Activated gamma-delta T cell (primary cell): Measurements from ENCODE around the gene SDK1.

Experiments used
- DNase-seq: peaks from one replicate; lab custom pipeline; 2025; lab: John Stamatoyannopoulos, UW

Gene SDK1

DNA sequence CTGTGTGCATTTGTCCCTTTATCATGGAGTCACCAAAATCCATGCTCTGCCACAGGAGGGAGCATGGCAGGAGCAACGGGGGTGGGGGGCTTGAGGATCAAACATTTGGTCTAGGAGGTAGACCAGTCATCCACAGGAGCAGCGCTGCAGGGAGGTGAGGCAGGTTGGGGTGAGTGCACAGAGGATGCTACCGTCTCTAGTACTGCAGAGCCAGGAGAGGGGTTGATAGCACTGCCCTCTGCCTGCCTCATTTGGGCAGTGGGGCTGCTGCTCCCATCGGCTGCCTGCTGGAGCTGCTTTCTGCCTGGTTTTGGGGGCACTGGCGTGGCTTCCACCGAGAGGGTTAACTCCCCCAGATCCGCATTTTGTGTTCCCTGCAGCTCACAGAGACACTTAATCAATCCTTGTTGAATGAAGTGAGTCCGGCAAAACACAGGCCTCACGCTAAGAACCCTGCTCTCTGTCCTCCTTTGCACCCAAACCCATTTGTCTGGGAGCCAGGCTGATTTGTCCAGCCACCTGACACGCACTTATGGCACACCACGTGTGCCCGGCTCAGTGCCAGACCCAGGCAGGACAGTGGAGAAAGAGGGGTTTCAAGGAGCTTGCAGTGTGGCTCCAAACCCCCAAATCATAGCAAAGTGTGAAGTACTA, 854.0 kb downstream of the SDK1 start:
- DNase-seq, result no peak

DNA sequence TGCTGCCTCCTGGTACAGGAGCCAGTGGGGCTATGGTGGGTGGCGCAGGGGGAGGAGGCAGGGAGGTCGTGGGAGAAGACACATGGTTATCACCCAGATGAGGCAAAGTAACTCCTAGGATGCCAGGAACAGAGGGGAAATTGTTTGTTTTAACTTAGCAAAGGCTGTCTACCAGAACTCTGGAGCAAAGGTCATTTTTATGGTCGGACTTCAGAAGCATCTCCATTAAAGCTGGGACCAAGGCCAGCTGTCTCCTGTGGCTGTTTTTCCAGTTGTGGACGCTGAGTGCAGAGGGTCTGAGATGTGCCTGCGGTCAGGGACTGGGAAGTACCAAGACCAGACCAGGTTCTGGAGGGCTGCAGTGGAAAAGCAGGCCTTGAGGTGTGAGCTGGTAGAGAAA, 855.1 kb downstream of the SDK1 start:
- no peak for DNase-seq

DNA sequence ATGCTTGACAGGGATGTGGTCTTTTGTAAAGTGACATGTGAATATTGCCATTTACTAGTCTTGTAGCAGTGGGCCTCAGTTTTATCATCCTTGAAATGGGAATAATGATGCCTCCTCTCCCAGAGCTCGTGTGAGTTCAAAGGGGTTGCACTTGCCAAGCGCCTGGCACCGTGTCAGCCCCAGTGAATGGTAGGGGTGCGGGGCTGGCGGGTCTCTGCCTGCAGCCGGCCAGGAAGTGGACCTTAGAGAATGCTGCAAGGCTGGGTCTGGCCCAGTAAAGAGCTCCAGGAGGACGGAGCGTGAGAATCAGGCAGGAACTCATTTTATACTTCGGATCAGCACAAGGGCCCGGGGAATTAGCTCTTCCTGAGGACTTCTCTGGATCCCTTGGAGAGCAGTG, 856.6 kb downstream of the SDK1 start:
- no peak for DNase-seq

DNA sequence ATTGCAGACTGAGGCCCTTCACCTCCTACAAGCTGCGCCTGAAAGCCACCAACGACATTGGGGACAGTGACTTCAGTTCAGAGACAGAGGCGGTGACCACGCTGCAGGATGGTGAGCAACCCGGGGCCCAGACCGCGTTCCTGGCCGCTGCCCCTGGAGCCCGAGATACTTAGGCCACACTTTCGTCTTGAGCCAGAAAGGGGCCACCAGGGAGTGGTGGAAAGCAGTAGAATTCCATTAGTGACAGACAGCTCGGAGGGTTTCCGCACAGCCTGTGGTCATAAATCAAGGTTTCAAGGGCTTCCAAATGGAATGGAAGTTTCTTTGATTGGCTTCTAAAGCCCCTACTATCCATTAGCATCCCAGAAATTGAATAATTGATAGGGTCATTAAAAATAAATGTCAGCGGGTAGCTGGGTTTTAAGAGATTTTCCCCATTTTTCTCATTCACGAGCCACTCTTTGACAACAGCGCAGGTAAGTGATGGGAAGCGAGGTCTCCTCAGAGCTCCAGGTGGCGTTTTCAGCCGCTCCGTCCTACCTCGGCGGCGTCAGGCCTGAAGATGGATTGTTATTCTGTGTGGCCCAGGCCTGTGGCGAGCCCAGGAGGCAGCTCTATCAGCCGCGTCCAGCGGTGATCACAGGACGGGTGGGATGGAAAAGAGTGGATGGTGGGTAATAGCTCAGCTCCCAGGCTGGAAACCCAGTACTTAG, 857.5 kb downstream of the SDK1 start:
- no peak for DNase-seq

DNA sequence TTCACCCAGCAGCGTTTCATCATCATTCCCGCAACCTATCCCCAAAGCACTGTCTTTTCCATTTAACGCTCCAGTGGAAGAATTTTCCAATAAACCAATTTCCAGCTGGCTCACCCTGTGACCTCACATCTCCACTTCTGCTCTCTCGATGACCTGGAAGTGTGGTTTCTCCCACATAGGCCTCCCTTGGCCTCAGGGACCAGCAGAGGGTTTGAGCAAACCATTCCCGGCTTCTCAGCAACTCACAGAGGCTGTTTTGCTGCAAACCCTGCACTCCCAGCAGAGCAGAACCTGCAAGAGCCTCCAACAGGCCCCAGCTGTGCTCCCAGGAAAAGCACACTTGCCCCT, 858.1 kb downstream of the SDK1 start:
- no peak for DNase-seq

DNA sequence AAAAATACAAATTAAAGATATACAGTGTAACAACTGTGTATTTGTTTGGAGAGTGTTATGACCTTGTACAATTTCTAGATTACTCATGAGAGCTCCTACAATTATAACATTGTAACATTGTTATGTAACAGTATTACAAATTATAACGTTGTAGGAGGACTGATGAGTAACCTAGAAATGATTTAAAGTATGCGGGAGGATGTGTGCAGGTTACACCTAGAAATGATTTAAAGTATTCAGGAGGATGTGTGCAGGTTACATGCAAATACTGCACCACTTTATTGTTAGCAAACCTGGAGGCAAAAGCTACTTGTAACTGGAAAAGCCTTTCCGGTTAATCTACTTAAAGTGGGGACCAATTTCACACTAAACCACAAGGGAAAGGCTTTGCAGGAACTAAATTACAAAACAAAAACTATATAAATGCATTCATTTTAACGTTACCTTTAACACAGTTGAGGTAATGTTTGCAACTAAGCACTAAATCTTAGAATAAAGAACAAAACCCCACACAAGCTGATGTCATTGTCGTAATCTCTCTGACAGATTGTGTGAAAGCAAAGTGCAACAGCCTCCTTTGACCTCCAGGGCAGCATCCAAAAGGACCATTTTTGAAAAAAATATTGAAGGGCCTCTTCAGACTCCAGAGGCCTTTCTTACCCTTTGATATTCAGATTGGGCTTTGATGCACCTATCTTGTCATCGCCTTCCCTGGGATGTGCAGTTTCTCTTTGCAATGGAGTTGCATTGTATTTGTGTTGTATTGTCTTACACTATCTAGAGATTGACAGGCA, 858.9 kb downstream of the SDK1 start:
- no peak for DNase-seq

DNA sequence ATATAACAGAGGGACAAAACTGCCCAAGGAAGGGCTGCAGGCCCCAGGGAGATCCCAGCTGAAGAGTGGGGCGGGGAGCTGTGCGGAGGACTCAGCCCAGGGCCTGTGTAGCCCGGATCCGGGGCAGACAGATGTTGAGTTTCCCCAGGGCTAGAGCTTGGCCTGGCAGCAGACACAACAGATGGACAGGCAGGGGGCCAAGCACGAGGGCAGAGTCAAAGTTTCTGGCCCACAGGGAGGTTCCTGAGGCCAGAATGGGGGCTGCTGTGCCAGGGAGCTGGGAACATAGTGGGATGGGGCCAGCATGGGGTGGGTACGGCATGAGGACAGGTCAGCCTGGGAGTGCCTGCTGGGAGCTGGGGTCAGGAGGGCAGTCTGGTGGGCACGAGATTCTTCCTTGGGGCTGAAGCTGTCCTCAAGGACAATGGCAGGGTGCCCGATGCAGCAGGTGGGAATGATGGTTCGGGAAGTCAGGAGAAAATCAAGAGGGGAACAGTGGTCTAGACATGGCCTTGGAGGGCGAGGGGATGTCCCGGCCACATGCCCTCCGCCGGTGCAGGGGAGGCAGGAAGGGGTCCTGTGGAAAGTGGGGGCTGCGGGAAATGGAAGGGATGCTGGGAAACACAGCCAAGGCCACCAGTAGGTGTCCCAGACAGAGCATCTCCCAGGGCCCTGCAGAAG, 862.0 kb downstream of the SDK1 start:
- no peak for DNase-seq

DNA sequence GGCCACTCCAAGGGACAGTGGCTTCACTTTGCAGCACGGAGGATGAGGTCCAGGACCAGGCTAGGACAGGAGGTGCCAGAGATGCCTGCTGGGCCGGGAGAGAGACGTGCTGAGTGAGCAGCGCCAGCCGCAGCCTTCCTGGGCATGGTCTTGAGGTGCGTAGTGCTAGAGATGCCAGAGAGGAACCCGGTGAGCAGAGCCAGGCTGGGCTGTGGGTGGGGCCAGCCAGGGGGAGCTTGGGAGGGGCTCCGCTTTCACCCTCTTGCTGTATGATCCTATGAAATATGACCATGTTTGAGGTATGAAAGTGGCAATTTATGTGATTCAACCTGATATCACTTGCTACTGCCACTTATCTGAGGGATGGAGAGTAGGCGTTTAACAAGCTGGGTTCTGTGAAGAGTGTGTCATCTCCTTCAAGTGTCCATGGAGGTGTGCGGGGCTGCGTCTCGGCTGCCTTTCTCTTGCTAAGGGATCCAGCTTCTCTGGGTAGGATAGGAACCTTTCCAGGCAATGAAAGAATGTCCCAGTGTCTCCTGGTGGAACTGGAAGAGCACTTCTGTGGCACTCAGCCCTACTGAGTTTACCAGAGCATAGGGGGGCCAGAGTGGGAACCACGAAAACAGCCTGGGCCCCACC, 862.6 kb downstream of the SDK1 start:
- DNase-seq, result no peak

DNA sequence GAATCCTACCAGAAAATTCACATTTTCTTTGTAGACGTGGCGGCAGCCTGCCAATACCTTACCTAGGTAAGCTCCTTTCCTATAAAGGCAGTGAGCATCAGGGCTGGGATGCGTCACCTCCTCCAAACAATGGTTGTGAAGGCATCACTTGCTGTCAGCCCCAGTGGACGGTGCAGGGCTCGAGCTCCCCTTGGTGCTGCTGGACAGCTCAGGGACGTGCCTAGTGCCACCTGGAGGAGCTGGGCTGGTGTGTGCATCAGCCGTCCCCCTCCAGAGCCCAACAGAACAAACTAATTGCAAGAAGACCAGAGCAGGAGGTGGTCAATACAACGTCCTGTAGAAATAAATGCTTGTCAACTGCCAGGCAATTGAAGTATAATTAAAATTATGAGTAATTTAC, 863.5 kb downstream of the SDK1 start:
- no peak for DNase-seq

DNA sequence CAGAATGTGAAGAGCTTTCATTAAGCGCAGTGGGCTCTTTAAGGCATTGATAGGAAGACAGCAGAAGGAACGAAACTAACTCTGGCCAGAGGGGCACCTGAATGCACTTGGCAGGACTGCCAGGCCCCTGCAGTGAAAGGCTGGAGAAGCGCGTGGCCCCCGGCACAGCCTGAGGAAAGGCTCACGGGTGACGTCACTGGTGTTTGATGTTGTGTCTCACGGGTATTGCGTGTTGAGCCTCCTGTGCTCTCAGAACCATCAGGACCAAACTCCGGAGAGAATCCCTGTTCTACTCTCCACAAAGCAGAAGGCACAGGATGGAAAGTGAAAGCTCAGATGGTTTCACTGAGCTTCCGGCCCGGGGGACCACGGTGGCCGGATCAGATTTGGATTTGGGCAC, 865.3 kb downstream of the SDK1 start:
- no peak for DNase-seq

DNA sequence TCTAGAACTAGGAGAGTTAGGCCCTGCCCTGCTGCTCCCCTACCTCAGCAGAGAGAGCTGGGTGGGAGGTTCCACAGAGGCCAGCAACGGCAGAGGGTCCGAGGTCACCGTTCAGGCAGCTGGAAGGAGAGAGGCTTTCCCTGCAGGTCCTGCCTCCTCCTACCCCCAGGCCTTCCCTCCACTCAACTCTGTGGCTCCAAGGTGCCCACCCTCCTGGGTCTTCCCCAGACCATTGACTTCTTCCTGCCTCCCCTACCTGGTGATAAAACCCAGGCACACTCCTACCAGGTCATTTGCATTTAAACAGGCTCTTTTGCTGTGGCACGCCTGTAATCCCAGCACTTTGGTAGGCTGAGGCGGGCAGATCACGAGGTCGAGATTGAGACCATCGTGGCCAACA, 865.8 kb downstream of the SDK1 start:
- DNase-seq, result no peak

DNA sequence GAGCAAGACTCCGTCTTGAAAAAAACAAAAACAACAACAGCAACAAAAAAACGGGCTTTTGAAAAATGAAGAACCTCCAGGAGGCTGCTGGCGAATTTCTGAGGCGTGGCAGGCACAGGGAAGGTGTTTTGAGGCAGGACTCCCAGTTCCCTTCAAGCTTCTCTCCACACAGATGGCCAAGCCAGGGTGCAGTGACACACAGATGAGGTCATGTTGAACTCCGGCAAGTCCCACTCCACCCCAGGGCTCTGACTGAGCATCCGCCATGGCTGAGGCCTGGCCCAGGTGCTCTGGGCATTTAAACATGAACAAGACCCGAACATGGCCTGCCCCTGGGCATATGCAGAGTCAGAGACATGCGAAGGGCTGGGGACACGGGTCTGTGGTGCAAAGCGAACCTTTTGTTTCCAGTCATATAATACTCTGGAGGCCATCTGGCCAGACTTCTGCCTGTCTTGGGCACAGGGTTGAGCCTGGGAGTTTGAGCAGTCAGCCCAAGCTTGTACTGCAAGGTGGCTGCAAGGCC, 866.4 kb downstream of the SDK1 start:
- no peak for DNase-seq

DNA sequence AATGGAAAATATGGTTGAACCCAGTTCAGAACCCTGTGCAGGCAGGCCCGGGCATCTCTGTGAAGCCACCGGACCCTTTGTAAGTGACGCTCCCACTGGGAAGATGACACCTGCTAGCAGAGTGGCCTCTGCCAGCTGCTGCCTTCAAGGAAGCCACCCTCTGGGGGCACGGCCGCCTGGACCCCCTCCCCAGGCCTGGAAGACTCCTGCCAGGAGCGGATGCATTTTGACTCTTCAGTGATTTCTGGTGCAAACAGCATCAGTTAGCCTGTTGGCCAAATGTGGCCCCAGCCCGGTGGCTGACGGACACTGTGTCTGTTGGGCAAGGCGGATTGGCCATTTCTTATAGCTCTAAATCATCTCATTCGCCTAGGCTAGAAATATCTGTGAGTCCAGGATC, 867.0 kb downstream of the SDK1 start:
- DNase-seq, result no peak

DNA sequence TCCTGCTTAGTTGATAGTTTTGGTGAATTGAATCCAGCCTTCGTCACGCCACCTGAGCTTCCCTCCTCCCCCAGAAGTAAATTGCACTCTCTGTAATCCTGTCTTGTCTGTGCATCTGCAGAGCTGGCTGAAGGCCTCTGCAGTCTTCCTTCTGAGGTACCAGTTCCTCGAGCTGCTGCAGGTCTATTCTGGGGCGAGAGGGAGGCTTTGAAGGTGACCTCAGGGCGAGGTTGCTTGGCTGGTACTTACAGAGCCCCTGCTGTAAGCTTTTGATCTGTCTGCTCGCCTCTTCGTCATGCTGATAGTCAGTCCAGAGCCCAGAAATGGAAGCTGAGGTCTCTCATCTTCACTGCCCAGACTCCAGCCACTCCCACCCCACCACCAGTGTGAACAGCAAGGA, 867.5 kb downstream of the SDK1 start:
- no peak for DNase-seq

DNA sequence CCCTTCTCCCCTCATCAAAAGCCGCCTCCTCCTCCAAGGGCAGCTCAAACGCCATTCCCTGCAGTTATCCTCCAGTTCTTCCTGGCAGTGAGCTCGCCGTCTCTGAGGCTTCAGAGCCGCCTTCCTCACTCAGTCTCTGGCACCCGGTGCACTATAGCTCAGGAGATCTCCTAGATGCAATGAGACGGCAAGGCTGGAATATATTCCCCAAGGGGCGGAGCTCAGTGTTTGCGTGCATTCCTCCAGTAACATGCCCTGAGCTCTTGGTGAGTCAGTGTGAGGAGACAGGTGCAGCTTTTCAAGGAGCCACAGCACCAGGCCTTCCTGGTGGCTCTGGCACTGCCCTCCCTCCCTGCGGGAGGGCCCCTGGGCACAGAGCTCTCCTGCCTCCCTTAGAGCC, 868.4 kb downstream of the SDK1 start:
- no peak for DNase-seq

DNA sequence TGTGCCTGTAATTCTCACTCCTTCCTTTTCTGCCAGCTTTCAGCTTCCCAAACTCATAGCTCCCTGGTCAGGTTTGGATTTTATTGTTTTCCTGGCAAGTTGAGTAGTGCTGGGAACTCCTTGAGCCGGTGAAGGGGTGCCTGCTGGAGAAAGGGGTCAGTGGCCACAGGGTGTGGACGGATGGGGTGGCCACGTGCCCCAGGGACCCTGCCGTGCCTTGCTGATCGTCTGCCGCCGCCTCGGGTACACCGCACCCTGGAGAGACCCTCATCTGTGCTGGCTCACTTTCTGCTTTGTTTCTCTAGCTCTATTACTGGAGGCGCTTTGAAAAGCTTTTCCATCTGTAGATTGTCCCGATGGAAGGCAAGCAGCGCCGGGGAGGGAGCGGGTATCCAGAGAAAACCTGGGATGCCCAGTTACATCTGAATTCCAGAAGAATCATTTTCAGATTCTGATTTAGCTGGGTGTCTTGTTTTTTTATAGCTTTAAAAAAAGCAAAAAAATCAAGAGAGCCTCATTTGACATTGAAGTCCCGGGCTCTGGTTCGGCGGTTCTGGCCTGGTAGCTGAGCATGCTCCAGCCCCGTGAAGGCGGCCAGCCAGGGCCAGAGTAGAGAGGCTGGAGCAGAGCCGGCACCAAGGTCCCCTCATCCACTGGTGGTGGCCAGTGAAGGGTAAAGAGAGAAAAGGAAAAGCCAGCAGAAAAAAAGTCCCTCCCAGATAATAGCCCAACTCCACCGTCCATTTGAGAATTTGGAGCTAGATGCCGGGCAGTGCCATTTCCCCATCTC, 870.1 kb downstream of the SDK1 start:
- DNase-seq, result no peak

DNA sequence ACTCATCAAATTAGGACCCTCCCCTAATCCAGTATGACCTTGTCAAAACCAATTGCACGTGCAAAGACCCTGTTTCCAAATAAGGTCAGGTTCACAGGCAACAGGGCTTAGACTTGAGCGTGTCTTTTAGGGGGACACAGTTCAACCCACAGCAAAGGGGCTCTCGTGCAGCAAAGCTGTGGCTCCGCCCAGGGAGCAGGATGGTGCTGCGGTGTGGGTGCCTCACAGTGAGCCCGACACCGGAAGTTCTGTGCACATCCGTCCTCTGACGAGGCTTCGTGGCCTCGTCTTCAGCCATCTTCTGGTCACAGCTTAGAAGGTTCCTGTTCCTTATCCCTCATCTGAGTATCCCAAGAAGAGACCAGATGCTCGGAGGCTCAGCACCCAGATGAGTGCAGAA, 871.8 kb downstream of the SDK1 start:
- DNase-seq, result no peak

DNA sequence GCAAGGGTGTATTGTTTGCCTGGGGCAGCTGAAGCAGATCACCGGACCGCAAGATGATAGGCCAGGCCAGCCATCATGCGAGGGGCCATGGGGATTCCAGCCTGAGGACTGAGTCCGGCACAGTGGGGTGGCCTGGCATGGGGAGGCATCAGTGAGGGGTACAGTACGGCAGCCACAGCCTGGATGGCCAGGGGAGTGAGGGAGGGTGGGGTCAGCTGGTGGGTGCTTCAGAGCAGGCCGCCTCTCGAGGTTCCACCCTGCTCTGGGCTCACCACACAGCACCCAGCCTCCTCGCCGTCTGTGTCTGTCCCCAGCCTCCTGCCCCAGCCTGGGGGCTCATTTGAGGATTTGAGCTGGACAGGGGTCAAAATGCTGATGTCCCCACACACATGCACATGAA, 872.6 kb downstream of the SDK1 start:
- no peak for DNase-seq

DNA sequence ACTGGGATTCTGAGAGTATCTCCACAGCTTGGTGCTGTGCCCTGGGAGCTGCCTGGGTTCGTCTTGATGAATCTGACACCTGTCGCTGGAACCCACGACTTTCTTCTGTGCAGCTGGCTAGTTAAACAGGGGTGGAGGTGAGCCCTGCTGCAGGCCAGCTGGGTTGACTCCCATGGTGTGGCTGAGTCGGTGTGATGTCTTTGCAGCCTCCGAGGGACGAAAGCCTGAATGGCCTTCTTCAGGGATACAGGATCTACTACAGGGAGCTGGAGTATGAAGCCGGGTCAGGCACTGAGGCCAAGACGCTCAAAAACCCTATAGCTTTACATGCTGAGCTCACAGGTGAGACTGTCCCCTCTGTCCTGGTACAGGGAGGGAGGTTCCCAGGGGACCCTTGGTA, 873.0 kb downstream of the SDK1 start:
- DNase-seq, result no peak

DNA sequence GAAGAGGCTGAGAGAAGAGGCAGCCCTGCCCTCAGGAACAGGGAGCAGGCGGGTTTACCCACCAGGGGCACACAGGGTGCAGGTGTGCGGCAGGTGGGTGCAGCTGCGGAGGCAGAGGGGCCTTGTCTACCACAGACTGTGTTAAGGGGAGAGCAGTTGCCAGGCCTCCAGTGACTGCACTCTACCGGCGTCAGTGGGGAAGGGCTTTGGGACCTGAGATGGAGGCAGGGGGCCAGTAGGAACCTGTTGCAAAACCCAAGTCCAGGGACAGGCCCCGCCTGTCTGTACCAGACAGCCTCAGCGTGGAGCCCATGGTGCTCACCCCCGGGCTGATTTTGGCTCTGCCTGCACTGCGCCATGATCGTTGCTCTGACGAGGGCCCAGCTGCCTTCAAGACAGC, 873.4 kb downstream of the SDK1 start:
- DNase-seq, result no peak

DNA sequence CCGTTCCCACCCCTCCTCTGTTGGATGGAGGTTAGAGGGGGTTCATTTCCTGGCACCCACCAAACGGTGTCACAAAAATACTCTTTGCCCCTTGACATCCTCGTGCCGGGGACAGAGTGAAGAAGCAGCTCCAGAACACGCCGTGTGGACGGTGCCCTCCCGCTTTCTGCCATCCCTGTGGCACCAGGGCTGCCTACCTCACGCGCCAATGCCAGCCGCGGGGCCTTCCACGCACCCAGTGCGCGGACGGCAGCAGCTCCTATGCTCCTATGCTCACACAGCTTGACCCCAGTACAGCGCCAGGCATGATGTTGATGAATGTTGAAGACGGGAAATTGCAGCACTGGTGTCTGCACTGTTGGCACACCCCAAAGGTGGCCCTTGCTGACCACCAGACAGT, 873.8 kb downstream of the SDK1 start:
- no peak for DNase-seq
